ENCODE measurements around the gene ALS2.
"Not testable (repeated sequence)": the region's sequence is repeated elsewhere in the genome, so short reads cannot be mapped to it uniquely, and the experiment has no call there.

The ALS2 gene

GRCh38 chr2:201806442-201807170 lies 25.9 kb upstream of the ALS2 start, which contains the start of gene CDK15:
TSS of gene CDK15 (plus strand) at chr2:201806537. CDS start at chr2:201806665, 128 bp downstream.
- H3K4me3 ChIP-seq (replicated peaks; ENCODE audit: low read depth, low read length): peak within 1 kb of the TSS; percentile 21

GRCh38 chr2:201798914-201799285 lies 18.2 kb upstream of the ALS2 start:
- TF ChIP-seq CTCF (IDR thresholded peaks at IDR 0.05; ENCODE audit: low read depth, low read length, missing control alignments): peak; percentile 54
- not testable (repeated sequence) for H3K4me3 ChIP-seq (replicated peaks; ENCODE audit: low read depth, low read length); DNase-seq (ENCODE audit: extremely low read depth, low read depth)

More at GRCh38 chr2:201806442-201807170, 25.9 kb upstream of the ALS2 start, which contains the start of gene CDK15:
- DNase-seq (ENCODE audit: extremely low read depth, low read depth): no peak
- no peak for TF ChIP-seq CTCF (IDR thresholded peaks at IDR 0.05; ENCODE audit: low read depth, low read length, missing control alignments)

- TF ChIP-seq CTCF (IDR thresholded peaks at IDR 0.05; ENCODE audit: low read depth, low read length, missing control alignments): no peak
- peak; percentile 90 for DNase-seq (ENCODE audit: extremely low read depth, low read depth)
- no peak overlapping the region for H3K4me3 ChIP-seq (replicated peaks; ENCODE audit: low read depth, low read length)
Measured at GRCh38 chr2:201798252-201798913, 17.6 kb upstream of the ALS2 start.

GRCh38 chr2:201797175-201797840 lies 16.6 kb upstream of the ALS2 start:
- TF ChIP-seq CTCF (IDR thresholded peaks at IDR 0.05; ENCODE audit: low read depth, low read length, missing control alignments): no peak
- no peak overlapping the region for H3K4me3 ChIP-seq (replicated peaks; ENCODE audit: low read depth, low read length)
- DNase-seq (ENCODE audit: extremely low read depth, low read depth): no peak

GRCh38 chr2:201796478-201796865 lies 15.7 kb upstream of the ALS2 start:
- no peak for TF ChIP-seq CTCF (IDR thresholded peaks at IDR 0.05; ENCODE audit: low read depth, low read length, missing control alignments)
- no peak for DNase-seq (ENCODE audit: extremely low read depth, low read depth)
- no peak overlapping the region for H3K4me3 ChIP-seq (replicated peaks; ENCODE audit: low read depth, low read length)

GRCh38 chr2:201795607-201796477 lies 15.1 kb upstream of the ALS2 start:
- TF ChIP-seq CTCF (IDR thresholded peaks at IDR 0.05; ENCODE audit: low read depth, low read length, missing control alignments): peak; percentile 74
- H3K4me3 ChIP-seq (replicated peaks; ENCODE audit: low read depth, low read length): no peak overlapping the region
- no peak for DNase-seq (ENCODE audit: extremely low read depth, low read depth)

All from HFF-Myc (cell line).